Activated naive CD4-positive, alpha-beta T cell treated with Interleukin-2 at 50 U/mL for 16 hours (primary cell): ENCODE results near the gene ISCU.
A peak's percentile ranks its signal among the peaks of the same experiment; 100 is the strongest.
"Not testable (repeated sequence)": the region's sequence is repeated elsewhere in the genome, so short reads cannot be mapped to it uniquely, and the experiment has no call there.

Experiments
- DNase-seq: peaks from one replicate; pipeline ENCODE4 v3.0.0-alpha.2; 2020

ISCU gene

GRCh38 chr12:108572166-108572790 is 9.9 kb downstream of the ISCU start:
- no peak for DNase-seq

DNA sequence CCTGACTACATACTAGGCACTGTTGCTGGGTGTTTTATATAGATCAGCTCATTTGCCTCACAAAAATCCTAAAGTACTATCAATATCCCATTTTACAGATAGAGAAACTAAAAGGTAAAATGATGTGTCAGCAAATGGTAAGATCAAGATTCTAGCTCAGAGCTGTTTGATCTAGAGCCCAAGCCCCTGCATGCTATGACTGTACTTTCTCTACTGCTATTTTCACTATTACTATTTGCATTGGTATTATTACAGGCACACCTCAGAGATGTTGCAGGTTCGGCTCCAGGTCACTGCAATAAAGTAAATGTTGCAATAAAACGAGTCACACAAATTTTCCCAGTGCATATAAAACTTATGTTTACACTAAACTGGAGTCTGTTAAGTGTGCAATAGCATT is 10.9 kb downstream of the ISCU start:
- DNase-seq, result peak; percentile 13

- not testable (repeated sequence) for DNase-seq
These were observed 11.9 kb downstream of the ISCU start for GRCh38 chr12:108574276-108574675.

- no peak for DNase-seq
These were observed 13.0 kb downstream of the ISCU start for GRCh38 chr12:108575199-108575912.

DNA sequence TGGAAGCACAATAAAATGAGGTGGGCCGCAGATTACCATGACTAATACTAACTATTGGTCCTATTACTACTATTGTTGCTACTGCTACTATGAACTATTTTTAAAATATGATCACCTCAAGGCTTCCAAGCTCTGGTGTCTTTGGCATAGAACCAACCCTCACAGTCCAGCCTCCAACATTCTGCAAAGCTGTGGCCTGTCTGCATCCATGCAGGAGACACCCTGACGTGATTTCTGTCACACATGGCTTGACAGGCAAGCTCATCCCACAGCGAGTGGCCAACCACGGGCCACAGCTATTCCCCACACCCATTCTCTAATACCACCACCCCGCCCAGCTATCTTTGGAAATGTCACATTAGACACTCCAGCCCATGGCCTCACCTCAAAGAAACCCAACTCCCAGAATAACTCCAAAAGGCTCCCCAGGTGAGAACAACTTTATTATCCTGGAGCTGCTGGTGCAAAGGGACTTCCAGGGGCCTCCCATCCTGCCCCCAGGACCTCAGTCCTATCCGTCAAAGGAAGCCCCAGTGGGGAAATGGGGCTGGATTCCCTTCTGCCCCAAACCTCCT is 14.4 kb downstream of the ISCU start:
- no peak for DNase-seq

- no peak for DNase-seq
These were observed 15.1 kb downstream of the ISCU start for GRCh38 chr12:108577458-108577857.

DNA sequence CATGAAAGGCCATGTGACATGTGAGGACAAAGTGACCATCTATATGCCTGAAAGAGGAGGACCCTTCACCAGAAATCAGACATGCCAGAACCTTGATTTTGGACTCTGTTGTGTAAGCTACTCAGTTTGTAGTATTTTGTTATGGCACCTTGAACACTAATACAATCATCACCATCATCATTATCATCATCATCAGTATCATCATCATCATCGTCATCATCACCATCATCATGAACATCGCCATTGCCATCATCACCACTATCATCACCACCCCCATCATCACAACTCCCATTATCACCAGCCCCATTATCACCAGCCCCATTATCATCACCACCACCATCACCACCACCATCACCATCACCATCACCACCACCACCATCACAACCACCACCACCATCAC is 15.9 kb downstream of the ISCU start:
- no peak for DNase-seq

DNA sequence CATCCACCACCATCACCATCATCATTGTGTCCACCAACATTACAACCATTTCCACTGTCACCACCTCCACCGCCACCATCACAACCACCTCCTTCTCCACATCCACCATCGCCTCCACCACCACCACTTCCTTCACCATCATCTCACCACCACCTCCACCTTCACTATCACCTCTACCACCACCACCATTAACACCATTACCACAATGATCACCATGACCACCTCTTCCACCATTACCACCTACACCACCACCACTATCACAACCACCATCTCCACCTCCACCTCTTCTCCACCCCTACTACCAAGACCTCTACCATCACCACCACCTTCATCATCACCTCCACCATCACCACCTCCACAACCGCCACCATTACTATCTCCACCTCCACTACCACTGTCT is 16.4 kb downstream of the ISCU start:
- no peak for DNase-seq

GRCh38 chr12:108580531-108580930 is 18.1 kb downstream of the ISCU start:
- DNase-seq, result no peak

DNA sequence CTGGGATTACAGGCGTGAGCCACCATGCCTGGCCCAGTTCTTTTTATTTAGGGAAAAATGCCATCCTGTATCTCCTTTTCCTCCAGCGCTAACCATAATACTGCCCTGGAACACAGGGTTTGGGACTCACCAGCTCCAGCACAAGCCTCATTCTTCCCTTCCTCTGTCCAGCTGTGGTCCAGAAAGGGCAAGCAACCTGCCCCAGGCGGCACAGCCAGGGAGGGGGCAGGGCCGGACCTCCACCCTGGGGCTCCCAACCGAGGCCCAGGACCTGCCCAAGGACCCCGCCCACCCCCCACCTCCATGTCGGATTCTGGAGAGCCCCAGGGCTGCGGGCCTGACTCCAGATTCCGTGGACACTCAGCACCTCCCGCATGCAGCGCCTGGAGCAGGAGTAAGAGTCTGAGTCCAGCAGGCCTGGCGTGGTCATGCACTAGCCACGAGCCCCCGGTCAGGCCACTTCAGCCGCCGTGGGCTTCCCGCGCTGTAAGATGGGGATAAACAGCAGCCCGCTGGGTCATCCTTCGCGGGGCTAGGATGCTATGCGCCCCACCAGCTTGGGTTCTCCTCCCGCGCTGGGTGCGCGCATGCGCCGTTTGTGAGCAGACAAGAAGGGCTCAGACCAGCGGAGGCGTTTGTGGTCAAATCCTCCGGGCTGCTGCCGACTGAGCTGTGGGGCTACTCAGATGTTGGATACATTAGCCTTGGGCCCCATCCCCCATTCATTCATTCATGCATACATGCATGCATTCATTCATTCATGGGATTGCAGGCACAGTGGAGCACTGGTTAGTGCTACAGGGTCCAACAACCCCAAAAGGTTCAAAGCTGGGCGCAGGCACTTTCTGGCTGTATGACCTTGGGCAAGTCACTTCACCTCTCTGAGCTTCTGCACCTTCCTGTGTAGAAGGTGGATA is 19.2 kb downstream of the ISCU start:
- DNase-seq, result no peak

DNA sequence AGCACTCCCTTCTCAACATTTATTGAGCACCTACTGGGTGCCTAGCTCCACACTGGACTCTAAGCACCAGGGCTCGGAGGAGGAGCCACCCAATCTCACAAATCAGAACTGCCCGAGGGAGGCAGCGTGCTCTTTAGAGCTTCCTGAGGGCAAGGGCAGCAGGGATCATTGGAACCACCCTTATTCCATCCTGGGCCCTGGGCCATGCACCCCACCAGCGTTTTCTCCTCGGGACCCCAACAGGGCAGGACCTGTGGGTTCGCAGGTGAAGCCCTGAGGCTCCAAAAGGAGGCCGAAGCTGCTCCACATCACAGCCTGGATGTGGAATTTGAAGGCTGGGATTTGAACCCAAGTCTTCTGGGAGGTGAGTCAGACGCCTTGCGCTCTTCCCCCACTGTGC is 20.1 kb downstream of the ISCU start:
- no peak for DNase-seq

- DNase-seq, result no peak
These were observed 20.8 kb downstream of the ISCU start for GRCh38 chr12:108582978-108583770.

- DNase-seq, result no peak
These were observed 21.6 kb downstream of the ISCU start for GRCh38 chr12:108583991-108584390.

- DNase-seq, result no peak
These were observed 22.2 kb downstream of the ISCU start for GRCh38 chr12:108584456-108585065.

DNA sequence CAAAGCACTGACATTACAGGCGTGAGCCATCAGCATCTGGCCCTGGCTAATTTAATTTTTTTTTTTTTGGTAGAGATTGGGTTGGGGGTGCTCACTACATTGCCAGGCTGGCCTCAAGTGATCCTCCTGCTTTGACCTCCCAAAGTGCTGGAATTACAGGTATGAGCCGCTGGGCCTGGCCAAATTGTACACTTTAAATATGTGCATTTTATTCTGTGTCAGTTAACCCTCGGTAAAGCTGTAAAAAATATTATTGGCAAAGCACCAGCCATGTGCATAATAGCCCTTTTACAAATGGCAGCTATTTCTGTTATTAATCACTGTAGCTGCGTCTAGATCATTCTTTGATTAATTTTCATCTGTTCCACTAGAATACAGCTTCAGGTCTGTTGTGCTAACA is 23.5 kb downstream of the ISCU start:
- DNase-seq, result no peak

- no peak for DNase-seq
These were observed 23.9 kb downstream of the ISCU start for GRCh38 chr12:108586306-108586705.

GRCh38 chr12:108587826-108588225 is 25.4 kb downstream of the ISCU start:
- no peak for DNase-seq

- no peak for DNase-seq
These were observed 26.8 kb downstream of the ISCU start for GRCh38 chr12:108589028-108589839.

GRCh38 chr12:108589840-108590229 is 27.4 kb downstream of the ISCU start:
- no peak for DNase-seq

GRCh38 chr12:108590463-108590862 is 28.1 kb downstream of the ISCU start:
- DNase-seq, result not testable (repeated sequence)
